HEK293 (cell line): ENCODE results near the gene CABLES2.
A peak's percentile ranks its signal among the peaks of the same experiment; 100 is the strongest.

Experiments used
- CTCF ChIA-PET: fragments of 350-600 bp; formaldehyde crosslinking; extraction: SDS; loops from one replicate; lab custom pipeline; 2021; ENCODE audit warnings: antibody characterized with exemption; lab: Yijun Ruan, JAX
- POLR2A ChIA-PET: fragments of 300-600 bp; formaldehyde crosslinking; extraction: SDS; loops from one replicate; lab custom pipeline; 2020; ENCODE audit warnings: antibody characterized with exemption, inconsistent platforms; lab: Yijun Ruan, JAX
- H3K27ac ChIP-seq: fragments of 200-500 bp; sonication (Bioruptor generic); 2 replicates; pipeline ENCODE4 v1.5.1; 2014; ENCODE audit warnings: low read depth, low read length, control low read depth, inconsistent platforms; ENCODE audit errors: extremely low read depth
- H3K36me3 ChIP-seq, 2 experiments: fragments of 200-500 bp in 1 of 2; sonication (Bioruptor generic) in 1 of 2; 1 replicate in 1 of 2; 2 replicates in 1 of 2; pipeline ENCODE4 v1.5.1; 2014 to 2017; ENCODE audit warnings: inconsistent platforms in 2 of 2, low read length in 2 of 2; ENCODE audit not compliant: control insufficient read depth in 2 of 2, insufficient read depth in 1 of 2
- H3K4me1 ChIP-seq: fragments of 200-500 bp; sonication (Bioruptor generic); 2 replicates; pipeline ENCODE4 v1.5.1; 2014; ENCODE audit warnings: mild to moderate bottlenecking, low read length, inconsistent platforms; ENCODE audit not compliant: control insufficient read depth, insufficient read depth
- H3K4me3 ChIP-seq: 2 replicates; pipeline ENCODE4 v1.5.1; 2011; ENCODE audit warnings: low read depth, mild to moderate bottlenecking, control low read depth, low read length, moderate library complexity
- H3K9me3 ChIP-seq: fragments of 200-500 bp; sonication (Bioruptor generic); 2 replicates; pipeline ENCODE4 v1.5.1; 2014; ENCODE audit warnings: low read depth, low read length, inconsistent platforms; ENCODE audit not compliant: control insufficient read depth, insufficient read depth
- FEZF1 ChIP-seq: fragments of 450-650 bp; formaldehyde crosslinking; IDR thresholded peaks from 2 replicates; pipeline ENCODE4 v1.5.1; 2016; ENCODE audit warnings: missing biosample characterization, missing genetic modification characterization
- GFI1B ChIP-seq: fragments of 450-650 bp; formaldehyde crosslinking; IDR thresholded peaks from 2 replicates; pipeline ENCODE4 v1.5.1; 2016; ENCODE audit warnings: missing biosample characterization, missing genetic modification characterization
- GLI4 ChIP-seq: fragments of 450-650 bp; formaldehyde crosslinking; IDR thresholded peaks from 2 replicates; pipeline ENCODE4 v1.5.1; 2016; ENCODE audit warnings: missing biosample characterization, missing genetic modification characterization
- GLIS2 ChIP-seq: fragments of 450-650 bp; formaldehyde crosslinking; IDR thresholded peaks from 2 replicates; pipeline ENCODE4 v1.5.1; 2016; ENCODE audit warnings: missing biosample characterization, missing genetic modification characterization
- KLF10 ChIP-seq: fragments of 450-650 bp; IDR thresholded peaks from 2 replicates; pipeline ENCODE4 v1.5.1; 2018; ENCODE audit warnings: missing biosample characterization, mild to moderate bottlenecking, missing genetic modification characterization
- MZF1 ChIP-seq: fragments of 450-650 bp; formaldehyde crosslinking; IDR thresholded peaks from 2 replicates; pipeline ENCODE4 v1.5.1; 2017; ENCODE audit warnings: missing biosample characterization, missing genetic modification characterization, borderline replicate concordance
- PATZ1 ChIP-seq: fragments of 450-650 bp; formaldehyde crosslinking; IDR thresholded peaks from 2 replicates; pipeline ENCODE4 v1.5.1; 2016; ENCODE audit warnings: missing biosample characterization, missing genetic modification characterization
- SP2 ChIP-seq: fragments of 450-650 bp; formaldehyde crosslinking; IDR thresholded peaks from 2 replicates; pipeline ENCODE4 v1.5.1; 2016; ENCODE audit warnings: missing biosample characterization, missing genetic modification characterization
- ZEB2 ChIP-seq: fragments of 450-650 bp; formaldehyde crosslinking; IDR thresholded peaks from 2 replicates; pipeline ENCODE4 v1.5.1; 2016; ENCODE audit warnings: missing biosample characterization, missing genetic modification characterization
- ZFP3 ChIP-seq: fragments of 450-650 bp; formaldehyde crosslinking; IDR thresholded peaks from 2 replicates; pipeline ENCODE4 v1.5.1; 2016; ENCODE audit warnings: low read depth, missing biosample characterization, missing genetic modification characterization
- ZIC2 ChIP-seq: fragments of 450-650 bp; formaldehyde crosslinking; IDR thresholded peaks from 2 replicates; pipeline ENCODE4 v1.5.1; 2016; ENCODE audit warnings: missing biosample characterization, missing genetic modification characterization
- ZNF155 ChIP-seq: fragments of 450-650 bp; formaldehyde crosslinking; IDR thresholded peaks from 2 replicates; pipeline ENCODE4 v1.5.1; 2016; ENCODE audit warnings: missing biosample characterization, missing genetic modification characterization
- ZNF184 ChIP-seq: fragments of 450-650 bp; IDR thresholded peaks from 2 replicates; pipeline ENCODE4 v1.5.1; 2018; ENCODE audit warnings: missing biosample characterization, mild to moderate bottlenecking, missing genetic modification characterization
- ZNF26 ChIP-seq: fragments of 450-650 bp; formaldehyde crosslinking; IDR thresholded peaks from 2 replicates; pipeline ENCODE4 v1.5.1; 2016; ENCODE audit warnings: missing biosample characterization, missing genetic modification characterization
- ZNF416 ChIP-seq: fragments of 450-650 bp; formaldehyde crosslinking; IDR thresholded peaks from 2 replicates; pipeline ENCODE4 v1.5.1; 2016; ENCODE audit warnings: missing biosample characterization, missing genetic modification characterization
- ZNF514 ChIP-seq: fragments of 450-650 bp; formaldehyde crosslinking; IDR thresholded peaks from 2 replicates; pipeline ENCODE4 v1.5.1; 2016; ENCODE audit warnings: missing biosample characterization, missing genetic modification characterization
- ZNF549 ChIP-seq: fragments of 450-650 bp; IDR thresholded peaks from 2 replicates; pipeline ENCODE4 v1.5.1; 2018; ENCODE audit warnings: missing biosample characterization, missing genetic modification characterization, mild to moderate bottlenecking, inconsistent platforms, moderate library complexity
- ZNF600 ChIP-seq: fragments of 450-650 bp; formaldehyde crosslinking; IDR thresholded peaks from 2 replicates; pipeline ENCODE4 v1.5.1; 2016; ENCODE audit warnings: missing biosample characterization, missing genetic modification characterization
- ZNF664 ChIP-seq: fragments of 450-650 bp; formaldehyde crosslinking; IDR thresholded peaks from 2 replicates; pipeline ENCODE4 v1.5.1; 2016; ENCODE audit warnings: missing biosample characterization, missing genetic modification characterization
- ZNF830 ChIP-seq: fragments of 450-650 bp; IDR thresholded peaks from 2 replicates; pipeline ENCODE4 v1.5.0; 2018; ENCODE audit warnings: missing biosample characterization, missing genetic modification characterization, low read depth, mild to moderate bottlenecking, moderate library complexity
- TF ChIP-seq, protein P1 (sequence below): fragments of 450-650 bp; IDR thresholded peaks from 2 replicates; pipeline ENCODE4 v1.5.1; 2018; ENCODE audit warnings: missing biosample characterization, missing genetic modification characterization

The CABLES2 gene

GRCh38 chr20:62409086-62409853, 2.2 kb upstream of the CABLES2 start:
- ChIA-PET CTCF (interaction anchor here (0.6 to 3.1 kb wide), 16 partner anchors 9 to 385 kb away, joined by 3 to 18 read pairs (median 3); no protein-coding TSS in a partner anchor), POLR2A (interaction anchor here (1.2 kb wide), 1 partner anchor 22 kb away, joined by 6 read pairs; the partner anchor contains the start of gene RPS21)
- H3K4me1 ChIP-seq, result peaks cover 6% of the 10 kb centered on the region; the same call in 1 of the 2 replicates

DNA sequence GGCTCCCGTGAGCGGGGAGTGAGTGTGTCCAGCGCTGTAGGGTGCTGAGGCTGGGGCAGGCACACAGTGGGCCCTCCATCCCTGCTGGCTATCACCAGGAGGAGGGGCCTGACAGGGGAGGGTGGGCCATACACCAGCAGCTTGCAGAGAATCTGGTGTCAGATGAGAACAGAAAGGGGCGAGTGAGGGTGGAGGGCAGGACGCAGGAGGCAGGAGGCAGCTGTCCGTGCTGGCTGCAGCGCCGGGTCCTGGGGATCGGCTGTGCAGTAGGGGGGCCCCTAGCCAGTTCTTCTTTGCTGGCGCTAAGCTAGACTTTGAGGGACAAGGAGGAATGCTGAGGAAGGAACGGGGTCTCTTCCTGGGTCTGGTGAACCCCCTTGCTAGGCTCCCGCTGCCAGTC, 1.6 kb upstream of the CABLES2 start:
- TF ChIP-seq ZIC2 (tag by site-specific recombination) (0 out of 2 replicates have a peak, but pooled peaks have one; percentile 12), SP2 (tag by site-specific recombination) (0 out of 2 replicates have a peak, but pooled peaks have one; percentile 10), ZNF155 (tag by site-specific recombination) (no peak), GLIS2 (0 out of 2 replicates have a peak, but pooled peaks have one; percentile 20), ZNF416 (tag by site-specific recombination) (no peak), GLI4 (no peak)
- H3K4me1 ChIP-seq, result peaks cover 6% of the 10 kb centered on the region; the same call in 1 of the 2 replicates
- peaks cover 0 to 16% of the 10 kb centered on the region in 2 experiments; a peak in 1 of 3 replicates for H3K36me3 ChIP-seq
- ChIA-PET POLR2A (no interaction called here), CTCF (interaction anchor here (0.9 to 3.1 kb wide), 3 partner anchors 10 to 108 kb away, joined by 3 to 18 read pairs (median 9); no protein-coding TSS in a partner anchor)
- H3K4me3 ChIP-seq, result no peak overlapping the region
- no peaks in the 10 kb centered on the region for H3K9me3 ChIP-seq
- H3K27ac ChIP-seq, result no peak overlapping the region

More at GRCh38 chr20:62409086-62409853, 2.2 kb upstream of the CABLES2 start:
- H3K36me3 ChIP-seq, result peaks cover 0 to 10% of the 10 kb centered on the region in 2 experiments; a peak in 1 of 3 replicates
- TF ChIP-seq ZNF600 (tag by site-specific recombination), result no peak
- TF ChIP-seq GLIS2, result 0 out of 2 replicates have a peak, but pooled peaks have one; percentile 2
- TF ChIP-seq ZFP3 (tag by site-specific recombination), result peak; percentile 93
- TF ChIP-seq, all 188 proteins: peak for 2
- no peak overlapping the region for H3K4me3 ChIP-seq
- no peak overlapping the region for H3K27ac ChIP-seq
- H3K9me3 ChIP-seq, result no peaks in the 10 kb centered on the region

- no peak overlapping the region for H3K27ac ChIP-seq
- H3K36me3 ChIP-seq, result peaks cover 0 to 21% of the 10 kb centered on the region in 2 experiments; a peak in 1 of 3 replicates
- no peaks in the 10 kb centered on the region for H3K9me3 ChIP-seq
- ChIA-PET CTCF (interaction anchor here (0.7 to 3.1 kb wide), 2 partner anchors 92 to 384 kb away, joined by 3 to 18 read pairs; no protein-coding TSS in a partner anchor), POLR2A (no interaction called here)
- TF ChIP-seq ZEB2 (tag by site-specific recombination) (no peak), ZNF664 (tag by site-specific recombination) (no peak), ZNF549 (tag by site-specific recombination) (no peak), ZNF830 (tag by site-specific recombination) (no peak)
- H3K4me3 ChIP-seq, result no peak overlapping the region
- H3K4me1 ChIP-seq, result peaks cover 6% of the 10 kb centered on the region; the same call in 1 of the 2 replicates
Measured at GRCh38 chr20:62408055-62408454, 970 bp upstream of the CABLES2 start.

DNA sequence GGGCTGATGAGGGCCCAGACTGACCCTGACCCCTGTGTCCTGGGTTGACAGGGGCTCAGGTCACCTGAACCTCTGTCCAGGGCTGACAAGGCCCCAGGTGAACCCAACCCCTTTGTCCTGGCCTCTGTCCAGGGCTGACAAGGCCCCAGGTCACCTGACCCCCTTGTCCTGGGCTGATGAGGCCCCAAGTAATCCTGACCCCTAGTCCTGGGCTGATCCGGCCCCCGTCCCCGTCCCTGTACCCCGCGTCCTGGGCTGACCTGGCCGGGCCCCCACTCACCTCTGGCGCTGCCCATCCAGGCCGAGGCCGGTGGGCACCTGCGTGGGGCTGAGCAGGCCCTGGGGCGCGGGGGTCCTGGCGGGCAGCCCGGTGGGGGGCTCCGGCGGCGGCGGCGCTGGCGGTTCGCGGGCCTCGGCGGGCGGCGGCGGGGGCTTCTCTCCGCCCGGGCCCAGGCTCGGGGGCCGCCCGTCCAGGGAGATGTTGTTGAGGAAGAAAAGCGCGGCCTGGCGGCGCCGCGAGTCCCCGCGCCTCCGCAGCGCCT, 379 bp downstream of the CABLES2 start:
- ChIA-PET POLR2A (no interaction called here), CTCF (no interaction called here)
- no peaks in the 10 kb centered on the region for H3K9me3 ChIP-seq
- H3K4me3 ChIP-seq, result peak overlapping the region; percentile 57
- H3K27ac ChIP-seq, result peak overlapping the region; percentile 81
- H3K4me1 ChIP-seq, result peaks cover 6% of the 10 kb centered on the region; the same call in 1 of the 2 replicates
- peaks cover 0 to 32% of the 10 kb centered on the region in 2 experiments; a peak in 1 of 3 replicates for H3K36me3 ChIP-seq
- TF ChIP-seq, protein P1, sequence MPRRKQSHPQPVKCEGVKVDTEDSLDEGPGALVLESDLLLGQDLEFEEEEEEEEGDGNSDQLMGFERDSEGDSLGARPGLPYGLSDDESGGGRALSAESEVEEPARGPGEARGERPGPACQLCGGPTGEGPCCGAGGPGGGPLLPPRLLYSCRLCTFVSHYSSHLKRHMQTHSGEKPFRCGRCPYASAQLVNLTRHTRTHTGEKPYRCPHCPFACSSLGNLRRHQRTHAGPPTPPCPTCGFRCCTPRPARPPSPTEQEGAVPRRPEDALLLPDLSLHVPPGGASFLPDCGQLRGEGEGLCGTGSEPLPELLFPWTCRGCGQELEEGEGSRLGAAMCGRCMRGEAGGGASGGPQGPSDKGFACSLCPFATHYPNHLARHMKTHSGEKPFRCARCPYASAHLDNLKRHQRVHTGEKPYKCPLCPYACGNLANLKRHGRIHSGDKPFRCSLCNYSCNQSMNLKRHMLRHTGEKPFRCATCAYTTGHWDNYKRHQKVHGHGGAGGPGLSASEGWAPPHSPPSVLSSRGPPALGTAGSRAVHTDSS, result no peak
- no peak for TF ChIP-seq FEZF1 (tag by site-specific recombination)
- TF ChIP-seq ZNF514 (tag by site-specific recombination), result no peak
- TF ChIP-seq MZF1, result no peak
- TF ChIP-seq GFI1B (tag by site-specific recombination), result no peak
- TF ChIP-seq ZNF26 (tag by site-specific recombination), result no peak
- TF ChIP-seq ZFP3 (tag by site-specific recombination), result no peak
- TF ChIP-seq ZNF184 (tag by site-specific recombination), result no peak
- TF ChIP-seq KLF10 (tag by site-specific recombination), result no peak
- 0 out of 2 replicates have a peak, but pooled peaks have one; percentile 15 for TF ChIP-seq PATZ1 (tag by site-specific recombination)
